ENCODE data around the gene ATP5F1B. TPM values are rescaled to one million over a fixed set of nuclear protein-coding genes. Genes with fewer than 3 reads are reported as not detected.

The ATP5F1B gene
- total and polyA plus RNA-seq, 9 of the 15 experiments (the other 6 are each of a cell fraction or from before 2014, with no cell fraction given): 908 to 3,125 (median 1,482) TPM

DNA sequence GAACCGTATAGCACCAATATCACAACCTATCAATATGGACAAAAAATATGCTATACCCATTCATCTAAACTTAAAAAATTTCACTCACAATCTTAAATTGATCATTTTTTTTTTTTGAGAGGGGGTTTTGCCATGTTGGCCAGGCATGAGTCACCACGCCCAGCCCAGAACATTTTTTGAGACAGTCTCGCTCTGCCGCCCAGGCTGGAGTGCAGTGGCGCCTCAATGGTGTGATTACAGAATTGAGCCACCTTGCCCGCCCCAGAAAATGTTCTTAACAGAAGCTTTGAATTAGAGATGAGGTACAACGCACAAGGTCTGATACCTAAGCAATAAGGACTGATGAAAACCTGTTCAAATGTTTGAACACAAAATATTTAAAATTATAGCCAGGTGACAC is 15.8 kb upstream of the ATP5F1B start:
- no peak overlapping the region for H3K9ac ChIP-seq (ENCODE audit: insufficient read depth in 1 of 2, low read depth in 2 of 2, low read length in 2 of 2)
- no peaks in the 10 kb centered on the region for H3K9me1 ChIP-seq (ENCODE audit: control insufficient read depth, insufficient read depth, low read length)
- TF ChIP-seq POLR2AphosphoS2 (IDR thresholded peaks at IDR 0.05; ENCODE audit: low read length): 0 out of 2 replicates have a peak, but pooled peaks have one; percentile 9
- TF ChIP-seq ZNF785 (CRISPR knock-in tag; IDR thresholded peaks at IDR 0.05): no peak
- TF ChIP-seq MECOM (CRISPR knock-in tag; IDR thresholded peaks at IDR 0.05): no peak
- 0 out of 2 replicates have a peak, but pooled peaks have one; percentile 42 for TF ChIP-seq POLR2H (tag; IDR thresholded peaks at IDR 0.05; ENCODE audit: low read depth)
- TF ChIP-seq, protein P1, sequence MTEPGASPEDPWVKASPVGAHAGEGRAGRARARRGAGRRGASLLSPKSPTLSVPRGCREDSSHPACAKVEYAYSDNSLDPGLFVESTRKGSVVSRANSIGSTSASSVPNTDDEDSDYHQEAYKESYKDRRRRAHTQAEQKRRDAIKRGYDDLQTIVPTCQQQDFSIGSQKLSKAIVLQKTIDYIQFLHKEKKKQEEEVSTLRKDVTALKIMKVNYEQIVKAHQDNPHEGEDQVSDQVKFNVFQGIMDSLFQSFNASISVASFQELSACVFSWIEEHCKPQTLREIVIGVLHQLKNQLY (CRISPR knock-in tag; conservative IDR thresholded peaks at IDR 0.05): no peak
- peak; percentile 57 for TF ChIP-seq POLR2G (IDR thresholded peaks at IDR 0.05; ENCODE audit: low read depth, low read length)
- H3K36me3 ChIP-seq (ENCODE audit: control insufficient read depth, insufficient read depth, low read length): peaks cover 38% of the 10 kb centered on the region
- FAIRE-seq (no peak), DNase-seq (ENCODE audit: extremely low read depth in 1 of 4, low spot score in 3 of 4) (no peak), ATAC-seq (peak; percentile 21; the same call in 2 of the 3 replicates)
- in situ Hi-C loops (cut with MboI): no loop called here
- no peak overlapping the region for H3K4me2 ChIP-seq (ENCODE audit: insufficient read depth, low read length)
- no peaks in the 10 kb centered on the region for H4K20me1 ChIP-seq (replicated peaks; ENCODE audit: control insufficient read depth, insufficient read depth, low read length)
- H3K27ac ChIP-seq (ENCODE audit: extremely low read depth, low read depth, low read length): no peak overlapping the region
- no peaks in the 10 kb centered on the region; a peak in 1 of 5 replicates for H3K4me1 ChIP-seq (replicated peaks in 1 of 2; ENCODE audit: control insufficient read depth in 2 of 2, insufficient read depth in 2 of 2, low read length in 2 of 2)
- H3K9me3 ChIP-seq (replicated peaks; ENCODE audit: control insufficient read depth, insufficient read depth, low read depth, low read length): no peaks in the 10 kb centered on the region
- 82% methylated on average over 7 of the region's 7 CpGs for WGBS (ENCODE audit: insufficient coverage, low coverage, missing lambda C conversion rate)
- H3K27me3 ChIP-seq (ENCODE audit: control insufficient read depth in 2 of 2, insufficient read depth in 2 of 2, low read length in 2 of 2): no peaks in the 10 kb centered on the region
- no peak overlapping the region for H3K4me3 ChIP-seq
- peaks cover 3% of the 10 kb centered on the region for H3K79me2 ChIP-seq (ENCODE audit: control insufficient read depth, insufficient read depth, low read length)
- intact Hi-C loops (cut with micrococcal nuclease): no loop called here
- ChIA-PET CTCF (ENCODE audit: low intra/inter-chr PET ratio) (no interaction called here), POLR2A (interaction anchor here (1.2 to 3.3 kb wide), 3 partner anchors 13 to 64 kb away, joined by 4 to 17 read pairs (median 5); partner anchors contain the start of gene NACA)
- no TSS peak for BruUV-seq (replicated peaks)
- no peak overlapping the region for H2AFZ ChIP-seq (ENCODE audit: low read depth, low read length)
